ENCODE results near the gene OSBPL5.
"Not testable (repeated sequence)": the region's sequence is repeated elsewhere in the genome, so short reads cannot be mapped to it uniquely, and the experiment has no call there.

OSBPL5 gene

GRCh38 chr11:3121416-3121815 lies 43.7 kb downstream of the OSBPL5 start:
- DNase-seq (ENCODE audit: low spot score) = no peak

- DNase-seq (ENCODE audit: low spot score) = no peak
Observed at GRCh38 chr11:3120071-3120792, 44.9 kb downstream of the OSBPL5 start.

- DNase-seq (ENCODE audit: low spot score) = no peak
Observed at GRCh38 chr11:3119141-3119821, 45.8 kb downstream of the OSBPL5 start.

- DNase-seq (ENCODE audit: low spot score) = no peak
Observed at GRCh38 chr11:3115321-3115720, 49.8 kb downstream of the OSBPL5 start.

- DNase-seq (ENCODE audit: low spot score) = not testable (repeated sequence)
Observed at GRCh38 chr11:3113661-3114060, 51.4 kb downstream of the OSBPL5 start.

- no peak for DNase-seq (ENCODE audit: low spot score)
Observed at GRCh38 chr11:3111919-3112690, 53.0 kb downstream of the OSBPL5 start.

- no peak for DNase-seq (ENCODE audit: low spot score)
Observed at GRCh38 chr11:3111466-3111865, 53.6 kb downstream of the OSBPL5 start.

- DNase-seq (ENCODE audit: low spot score) = peak; percentile 35
Observed at GRCh38 chr11:3109921-3110706, 55.0 kb downstream of the OSBPL5 start.

- DNase-seq (ENCODE audit: low spot score) = no peak
Observed at GRCh38 chr11:3109434-3109833, 55.7 kb downstream of the OSBPL5 start.

- DNase-seq (ENCODE audit: low spot score) = no peak
Observed at GRCh38 chr11:3108183-3108721, 56.9 kb downstream of the OSBPL5 start.

GRCh38 chr11:3107608-3108182 lies 57.4 kb downstream of the OSBPL5 start:
- DNase-seq (ENCODE audit: low spot score) = no peak

GRCh38 chr11:3106736-3107524 lies 58.2 kb downstream of the OSBPL5 start:
- no peak for DNase-seq (ENCODE audit: low spot score)

GRCh38 chr11:3105791-3106735 lies 59.0 kb downstream of the OSBPL5 start:
- no peak for DNase-seq (ENCODE audit: low spot score)

- DNase-seq (ENCODE audit: low spot score) = no peak
Observed at GRCh38 chr11:3104961-3105790, 59.9 kb downstream of the OSBPL5 start.

- DNase-seq (ENCODE audit: low spot score) = no peak
Observed at GRCh38 chr11:3104051-3104714, 60.9 kb downstream of the OSBPL5 start.

- DNase-seq (ENCODE audit: low spot score) = no peak
Observed at GRCh38 chr11:3103076-3103475, 62.0 kb downstream of the OSBPL5 start.

- DNase-seq (ENCODE audit: low spot score) = no peak
Observed at GRCh38 chr11:3102641-3102921, 62.5 kb downstream of the OSBPL5 start.

GRCh38 chr11:3101921-3102640 lies 63.0 kb downstream of the OSBPL5 start:
- no peak for DNase-seq (ENCODE audit: low spot score)
